Loucy (cell line): ENCODE measurements around the gene CD6.

ENCODE experiments used
- H2AFZ ChIP-seq: fragments of 200-600 bp; sonication (generic); 2 replicates; pipeline ENCODE4 v1.6.0; 2016; ENCODE audit warnings: antibody characterized with exemption, mild to moderate bottlenecking, low read length, moderate library complexity
- H3F3A ChIP-seq: fragments of 200-600 bp; 2 replicates; pipeline ENCODE4 v1.6.0; 2016; ENCODE audit warnings: antibody characterized with exemption, low read depth, mild to moderate bottlenecking
- H3K27me3 ChIP-seq: fragments of 200-600 bp; sonication (generic); 2 replicates; pipeline ENCODE4 v1.6.1; 2014; ENCODE audit warnings: low read length, mild to moderate bottlenecking; ENCODE audit not compliant: insufficient read depth, poor library complexity, severe bottlenecking
- H3K36me3 ChIP-seq: fragments of 200-600 bp; sonication (generic); 2 replicates; pipeline ENCODE4 v1.6.1; 2016; ENCODE audit warnings: low read length; ENCODE audit not compliant: insufficient read depth
- H3K4me1 ChIP-seq: fragments of 200-600 bp; sonication (generic); 2 replicates; pipeline ENCODE4 v1.5.1; 2014; ENCODE audit warnings: low read length, mild to moderate bottlenecking; ENCODE audit not compliant: insufficient read depth, poor library complexity, severe bottlenecking
- H3K4me2 ChIP-seq: fragments of 200-600 bp; sonication (generic); 2 replicates; pipeline ENCODE4 v1.6.0; 2014; ENCODE audit warnings: antibody characterized with exemption, low read length, low read depth, mild to moderate bottlenecking; ENCODE audit not compliant: poor library complexity, severe bottlenecking
- H3K4me3 ChIP-seq: fragments of 200-600 bp; sonication (generic); 2 replicates; pipeline ENCODE4 v1.5.1; 2014; ENCODE audit warnings: low read length, mild to moderate bottlenecking, mixed read lengths; ENCODE audit not compliant: poor library complexity, severe bottlenecking
- H3K79me2 ChIP-seq: fragments of 200-600 bp; sonication (generic); 2 replicates; pipeline ENCODE4 v1.6.1; 2014; ENCODE audit warnings: low read length; ENCODE audit not compliant: insufficient read depth
- H3K9ac ChIP-seq: fragments of 200-600 bp; sonication (generic); 2 replicates; pipeline ENCODE4 v1.6.0; 2014; ENCODE audit warnings: mild to moderate bottlenecking, low read depth, low read length, moderate library complexity; ENCODE audit not compliant: poor library complexity, severe bottlenecking
- H3K9me2 ChIP-seq: fragments of 200-600 bp; sonication (generic); replicated peaks from 2 replicates; pipeline ENCODE4 v1.6.1; 2016; ENCODE audit warnings: low read depth, low read length, mixed read lengths
- H3K9me3 ChIP-seq: fragments of 200-600 bp; sonication (generic); 2 replicates; pipeline ENCODE4 v1.6.1; 2014; ENCODE audit warnings: mild to moderate bottlenecking, antibody characterized with exemption, low read length, low read depth; ENCODE audit not compliant: insufficient read depth
- H4K20me1 ChIP-seq: fragments of 200-600 bp; sonication (generic); 2 replicates; pipeline ENCODE4 v1.6.0; 2014; ENCODE audit warnings: antibody characterized with exemption, low read length, mild to moderate bottlenecking; ENCODE audit not compliant: insufficient read depth, poor library complexity, severe bottlenecking
- EZH2phosphoT487 ChIP-seq: fragments of 200-600 bp; IDR thresholded peaks from 2 replicates; pipeline ENCODE4 v1.6.1; 2018; ENCODE audit warnings: antibody characterized with exemption, mild to moderate bottlenecking, moderate library complexity, borderline replicate concordance
- TF ChIP-seq, protein P1 (sequence below): fragments of 200-600 bp; sonication (generic); conservative IDR thresholded peaks from 2 replicates; pipeline ENCODE4 v1.5.1; 2014; ENCODE audit warnings: mild to moderate bottlenecking, antibody characterized with exemption, low read length

Gene CD6

DNA sequence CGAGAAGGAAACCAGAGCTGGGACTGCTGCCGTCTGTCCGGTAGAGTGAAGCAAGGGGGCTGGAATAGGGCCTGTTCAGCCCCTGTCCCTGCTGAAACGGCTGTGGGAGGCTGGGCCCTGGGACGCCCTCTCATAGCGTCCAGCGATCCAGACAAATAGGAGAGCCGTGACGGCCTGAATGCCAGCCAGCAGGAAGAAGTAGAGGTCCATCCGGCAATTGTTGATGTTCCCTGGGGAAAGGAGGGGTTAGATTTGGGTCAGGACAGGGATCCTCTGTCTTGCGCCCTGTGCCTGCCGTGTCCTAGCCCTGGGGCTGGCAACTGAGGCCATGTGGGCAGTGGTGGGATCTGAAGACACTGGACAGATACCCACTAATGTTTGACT is 34.3 kb upstream of the CD6 start:
- no peaks in the 10 kb centered on the region for H3F3A ChIP-seq
- H3K4me1 ChIP-seq: no peaks in the 10 kb centered on the region
- H3K27me3 ChIP-seq: no peaks in the 10 kb centered on the region
- no peak overlapping the region for H3K9ac ChIP-seq
- no peak overlapping the region for H3K4me3 ChIP-seq
- H2AFZ ChIP-seq: no peak overlapping the region
- no peaks in the 10 kb centered on the region for H3K79me2 ChIP-seq
- no peaks in the 10 kb centered on the region for H3K9me2 ChIP-seq
- no peaks in the 10 kb centered on the region for H4K20me1 ChIP-seq
- no peaks in the 10 kb centered on the region for H3K36me3 ChIP-seq
- no peak overlapping the region for H3K4me2 ChIP-seq
- H3K9me3 ChIP-seq: no peaks in the 10 kb centered on the region
- TF ChIP-seq, protein P1, sequence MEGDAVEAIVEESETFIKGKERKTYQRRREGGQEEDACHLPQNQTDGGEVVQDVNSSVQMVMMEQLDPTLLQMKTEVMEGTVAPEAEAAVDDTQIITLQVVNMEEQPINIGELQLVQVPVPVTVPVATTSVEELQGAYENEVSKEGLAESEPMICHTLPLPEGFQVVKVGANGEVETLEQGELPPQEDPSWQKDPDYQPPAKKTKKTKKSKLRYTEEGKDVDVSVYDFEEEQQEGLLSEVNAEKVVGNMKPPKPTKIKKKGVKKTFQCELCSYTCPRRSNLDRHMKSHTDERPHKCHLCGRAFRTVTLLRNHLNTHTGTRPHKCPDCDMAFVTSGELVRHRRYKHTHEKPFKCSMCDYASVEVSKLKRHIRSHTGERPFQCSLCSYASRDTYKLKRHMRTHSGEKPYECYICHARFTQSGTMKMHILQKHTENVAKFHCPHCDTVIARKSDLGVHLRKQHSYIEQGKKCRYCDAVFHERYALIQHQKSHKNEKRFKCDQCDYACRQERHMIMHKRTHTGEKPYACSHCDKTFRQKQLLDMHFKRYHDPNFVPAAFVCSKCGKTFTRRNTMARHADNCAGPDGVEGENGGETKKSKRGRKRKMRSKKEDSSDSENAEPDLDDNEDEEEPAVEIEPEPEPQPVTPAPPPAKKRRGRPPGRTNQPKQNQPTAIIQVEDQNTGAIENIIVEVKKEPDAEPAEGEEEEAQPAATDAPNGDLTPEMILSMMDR: no peak
- TF ChIP-seq EZH2phosphoT487: no peak

DNA sequence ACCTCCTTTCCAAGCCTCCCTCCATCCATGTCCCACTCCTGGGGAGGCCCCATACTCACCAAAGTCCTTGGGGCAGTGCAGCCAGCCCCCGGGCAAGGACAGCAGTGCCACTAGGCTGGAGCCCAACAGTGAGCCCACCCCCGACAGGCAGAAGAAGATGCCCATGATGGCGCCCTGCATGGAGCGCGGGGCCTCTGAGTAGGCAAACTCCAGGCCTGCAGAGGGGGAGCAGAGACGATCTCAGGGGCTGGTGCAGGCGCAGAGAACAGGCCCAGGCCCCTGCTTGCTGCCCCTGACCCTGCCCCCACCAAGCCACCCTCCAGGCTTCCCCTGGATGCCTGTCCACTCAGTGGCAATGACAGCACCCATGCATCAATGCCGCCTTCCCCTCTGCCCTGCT is 33.7 kb upstream of the CD6 start:
- Histone ChIP-seq H3K27me3 (no peaks in the 10 kb centered on the region), H3K9ac (no peak overlapping the region), H3K9me3 (no peaks in the 10 kb centered on the region), H3K4me2 (no peak overlapping the region), H3K9me2 (no peaks in the 10 kb centered on the region), H4K20me1 (no peaks in the 10 kb centered on the region), H3K79me2 (no peaks in the 10 kb centered on the region), H3K4me3 (no peak overlapping the region), H3F3A (no peaks in the 10 kb centered on the region), H3K4me1 (no peaks in the 10 kb centered on the region), H3K36me3 (no peaks in the 10 kb centered on the region), H2AFZ (no peak overlapping the region)
- TF ChIP-seq, protein P1: no peak
- TF ChIP-seq EZH2phosphoT487: no peak

DNA sequence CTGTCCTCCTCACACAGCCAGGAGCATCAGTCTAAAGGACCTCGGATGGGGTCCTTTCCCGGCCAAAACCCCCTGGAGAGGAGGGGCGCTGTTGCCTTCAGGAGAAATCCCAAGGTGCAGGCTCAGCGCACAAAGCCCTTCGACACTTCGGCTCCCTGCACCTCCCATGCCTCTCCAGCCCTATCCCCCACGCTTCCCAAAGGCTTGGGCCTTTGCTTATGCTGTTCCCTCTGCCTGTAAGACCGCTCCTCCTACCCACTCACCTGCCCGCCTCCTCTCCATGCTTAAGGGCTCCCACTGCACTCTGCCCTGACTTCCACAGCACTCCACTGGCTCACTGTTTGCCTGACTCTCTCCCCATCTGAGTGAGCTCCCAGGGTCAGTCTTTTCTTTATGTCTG is 33.0 kb upstream of the CD6 start:
- H3K9ac ChIP-seq: no peak overlapping the region
- H4K20me1 ChIP-seq: no peaks in the 10 kb centered on the region
- TF ChIP-seq, protein P1: no peak
- no peak for TF ChIP-seq EZH2phosphoT487
- H3K9me3 ChIP-seq: no peaks in the 10 kb centered on the region
- no peak overlapping the region for H2AFZ ChIP-seq
- no peak overlapping the region for H3K4me2 ChIP-seq
- H3K79me2 ChIP-seq: no peaks in the 10 kb centered on the region
- H3K36me3 ChIP-seq: no peaks in the 10 kb centered on the region
- H3K4me3 ChIP-seq: no peak overlapping the region
- H3K27me3 ChIP-seq: no peaks in the 10 kb centered on the region
- H3K9me2 ChIP-seq: no peaks in the 10 kb centered on the region
- H3F3A ChIP-seq: no peaks in the 10 kb centered on the region
- H3K4me1 ChIP-seq: no peaks in the 10 kb centered on the region
